Heart right ventricle (tissue), 16 donors: ENCODE measurements around the gene TMEM255B. TPM values are rescaled to one million over a fixed set of nuclear protein-coding genes. Genes with fewer than 3 reads are reported as not detected.
"Not testable (repeated sequence)": the region's sequence is repeated elsewhere in the genome, so short reads cannot be mapped to it uniquely, and the experiment has no call there.

ENCODE experiments used
- ATAC-seq, 8 donors: fragments of 200-7000 bp; cut with Tn5 transposase; one replicate each; pipeline ENCODE4 v1.9.1; 2020; ENCODE audit warnings: mild to moderate bottlenecking in 8 of 8, moderate library complexity in 8 of 8, moderate number of reproducible peaks in 1 of 8
- DNase-seq, 2 donors: peaks; one replicate each; pipeline ENCODE4 v3.0.0-alpha.2; 2020
- H3K27ac ChIP-seq, 10 donors: fragments of 200-600 bp; sonication (generic) in 2 of 10; one replicate each; pipeline versions ENCODE4 v1.5.0 to v1.8.0; 2020 to 2022; ENCODE audit warnings: mild to moderate bottlenecking in 3 of 10
- H3K27me3 ChIP-seq, 7 donors: fragments of 200-600 bp; one replicate each; pipeline ENCODE4 v1.8.0; 2021 to 2022; ENCODE audit warnings: mild to moderate bottlenecking in 2 of 7
- H3K36me3 ChIP-seq, 9 donors: fragments of 200-600 bp; sonication (generic) in 1 of 9; one replicate each; pipeline versions ENCODE4 v1.5.0 to v1.8.0; 2020 to 2022; ENCODE audit warnings: mild to moderate bottlenecking in 2 of 9
- H3K4me1 ChIP-seq, 9 donors: fragments of 200-600 bp; sonication (generic) in 1 of 9; one replicate each; pipeline versions ENCODE4 v1.5.0 to v1.8.0; 2020 to 2022; ENCODE audit warnings: mild to moderate bottlenecking in 4 of 9
- H3K4me3 ChIP-seq, 10 donors: fragments of 200-600 bp; sonication (generic) in 2 of 10; one replicate each; pipeline versions ENCODE4 v1.5.0 to v1.8.0; 2020 to 2022; ENCODE audit warnings: mild to moderate bottlenecking in 7 of 10, moderate library complexity in 2 of 10
- H3K9me3 ChIP-seq, 11 donors: fragments of 200-600 bp in 10 of 11; sonication (generic) in 2 of 11; one replicate each; pipeline versions ENCODE4 v1.5.0 to v1.8.0; 2013 to 2022; ENCODE audit warnings: mild to moderate bottlenecking in 2 of 11, control low read depth in 1 of 11, moderate library complexity in 1 of 11
- WGBS, 2 donors: extraction: QIAGEN DNeasy Blood & Tissue Kit; methylation state at CpG; one replicate each; pipeline ENCODE4 v1.1.7; 2013; ENCODE audit warnings: inconsistent platforms in 1 of 2; 5-methylcytosine and 5-hydroxymethylcytosine counted together
- intact Hi-C, 10 donors: fragments of 100-400 bp; cut with DNase I; formaldehyde crosslinking; loops; one replicate each; pipeline versions ENCODE4 v1.11.1 to v1.14.2; 2022
- polyA plus RNA-seq, 2 donors: library from polyadenylated mRNA; stranded (reverse); fragments of 200-250 nt; gene quantifications; one replicate each; pipeline ENCODE4 v1.2.3, GENCODE V29; 2013
- total RNA-seq, 10 donors: library from RNA; stranded (reverse); fragmentation: NEBNext Ultra II Directional in 3 of 10; extraction: Animal tissue kit (Norgen Biotek cat#: 25700) in 3 of 10; gene quantifications; one replicate each; pipeline versions ENCODE4 v1.2.1 to v1.2.4, GENCODE V29; 2021 to 2023
- TF ChIP-seq, protein P1 (sequence below), 9 donors: fragments of 200-600 bp; sonication (generic) in 2 of 9; IDR thresholded peaks; one replicate each; pipeline versions ENCODE4 v1.5.0 to v1.8.0; 2021 to 2022; ENCODE audit warnings: antibody characterized with exemption in 9 of 9, mild to moderate bottlenecking in 5 of 9, moderate library complexity in 1 of 9
- donor health status: Arrhythmogenic right ventricular cardiomyopathy.
- donor health status: ischemic (EF 13 %, LVEDD 7.1; RV severe dilation, severe dysfunction).
- donor health status: healthy with polysubstance abuse.
- donor health status: DM: no; HTN: yes; CAD: no.
- donor health status: DM: no; HTN: no; CAD: no.
- donor health status: ischemic (EF 25% LVEDD 6.9; RV normal size, moderate dysfunction).
- donor health status: ischemic (EF 25% LVEDD 5.7; RV mildly dilated, moderate dysfunction).
- donor health status: healthy.
- donor health status: DM: yes; HTN: yes; CAD: no.
- donor health status: Ischemic cardiomyopathy.
- donor health status: ischemic (EF 35%, LVEDD 5.7; RV mildly dilated, moderate dysfunction).
- donor health status: nonischemic (EF 11% LVEDD 7.7; RV severe dilation, severe dysfunction).
- donor health status: DM: yes; HTN: yes; CAD: no.
- donor health status: PGD.
- donor health status: ischemic (EF 29% LVEDD 5.4; RV normal size, mild dysfunction).
- donor health status: nonischemic (EF 23%, LVEDD 6.1; RV moderate dilation, normal function).

The TMEM255B gene
- total and polyA plus RNA-seq, 12 donors: 2.4 to 12.9 (median 6.3) TPM

DNA sequence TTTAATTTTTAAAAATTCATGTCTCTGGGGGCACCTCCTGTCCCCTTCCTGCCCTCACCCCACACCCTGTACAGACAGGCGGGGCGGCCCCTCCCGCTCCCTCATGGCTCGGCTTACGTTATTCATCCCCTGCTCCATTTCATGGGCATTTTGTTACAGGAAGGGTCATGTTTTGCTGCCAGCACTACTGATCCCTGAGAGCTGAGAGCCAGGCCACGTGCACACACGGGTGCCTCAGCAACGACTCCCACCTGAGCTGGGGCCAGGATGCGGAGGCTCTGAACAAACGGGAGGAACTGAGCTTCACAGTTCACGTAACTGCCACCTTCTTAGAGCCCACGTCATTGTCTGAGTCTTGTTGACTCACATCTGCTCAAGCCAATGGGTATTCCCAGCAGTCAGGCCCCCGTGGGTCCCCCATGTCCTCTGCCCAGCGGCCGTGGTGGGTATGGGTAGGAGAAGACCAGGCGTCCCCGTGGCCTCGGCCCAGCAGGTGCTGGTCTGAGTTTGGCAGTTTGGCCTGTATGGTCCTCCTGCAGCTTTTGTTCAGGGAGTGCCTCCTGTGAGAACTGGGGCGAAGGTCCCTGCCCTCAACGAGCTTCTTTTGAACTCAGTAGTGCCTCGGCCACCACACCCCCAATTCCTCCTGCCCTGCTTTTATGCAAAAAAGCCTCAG, 16.4 kb upstream of the TMEM255B start:
- Histone ChIP-seq H3K4me3 (no peak overlapping the region), H3K27ac (no peak overlapping the region), H3K27me3 (peaks cover 0 to 39% (median 11%) of the 10 kb centered on the region in 7 donors), H3K9me3 (no peaks in the 10 kb centered on the region), H3K4me1 (peaks cover 0 to 12% (median 0%) of the 10 kb centered on the region in 9 donors), H3K36me3 (no peaks in the 10 kb centered on the region)
- TF ChIP-seq, protein P1, sequence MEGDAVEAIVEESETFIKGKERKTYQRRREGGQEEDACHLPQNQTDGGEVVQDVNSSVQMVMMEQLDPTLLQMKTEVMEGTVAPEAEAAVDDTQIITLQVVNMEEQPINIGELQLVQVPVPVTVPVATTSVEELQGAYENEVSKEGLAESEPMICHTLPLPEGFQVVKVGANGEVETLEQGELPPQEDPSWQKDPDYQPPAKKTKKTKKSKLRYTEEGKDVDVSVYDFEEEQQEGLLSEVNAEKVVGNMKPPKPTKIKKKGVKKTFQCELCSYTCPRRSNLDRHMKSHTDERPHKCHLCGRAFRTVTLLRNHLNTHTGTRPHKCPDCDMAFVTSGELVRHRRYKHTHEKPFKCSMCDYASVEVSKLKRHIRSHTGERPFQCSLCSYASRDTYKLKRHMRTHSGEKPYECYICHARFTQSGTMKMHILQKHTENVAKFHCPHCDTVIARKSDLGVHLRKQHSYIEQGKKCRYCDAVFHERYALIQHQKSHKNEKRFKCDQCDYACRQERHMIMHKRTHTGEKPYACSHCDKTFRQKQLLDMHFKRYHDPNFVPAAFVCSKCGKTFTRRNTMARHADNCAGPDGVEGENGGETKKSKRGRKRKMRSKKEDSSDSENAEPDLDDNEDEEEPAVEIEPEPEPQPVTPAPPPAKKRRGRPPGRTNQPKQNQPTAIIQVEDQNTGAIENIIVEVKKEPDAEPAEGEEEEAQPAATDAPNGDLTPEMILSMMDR (IDR thresholded peaks at IDR 0.05): no peak
- ATAC-seq: no peak
- no peak for DNase-seq
- intact Hi-C loops: no loop called here
- WGBS, 2 donors: 80 to 86% methylated on average over 21 of the region's 21 CpGs

DNA sequence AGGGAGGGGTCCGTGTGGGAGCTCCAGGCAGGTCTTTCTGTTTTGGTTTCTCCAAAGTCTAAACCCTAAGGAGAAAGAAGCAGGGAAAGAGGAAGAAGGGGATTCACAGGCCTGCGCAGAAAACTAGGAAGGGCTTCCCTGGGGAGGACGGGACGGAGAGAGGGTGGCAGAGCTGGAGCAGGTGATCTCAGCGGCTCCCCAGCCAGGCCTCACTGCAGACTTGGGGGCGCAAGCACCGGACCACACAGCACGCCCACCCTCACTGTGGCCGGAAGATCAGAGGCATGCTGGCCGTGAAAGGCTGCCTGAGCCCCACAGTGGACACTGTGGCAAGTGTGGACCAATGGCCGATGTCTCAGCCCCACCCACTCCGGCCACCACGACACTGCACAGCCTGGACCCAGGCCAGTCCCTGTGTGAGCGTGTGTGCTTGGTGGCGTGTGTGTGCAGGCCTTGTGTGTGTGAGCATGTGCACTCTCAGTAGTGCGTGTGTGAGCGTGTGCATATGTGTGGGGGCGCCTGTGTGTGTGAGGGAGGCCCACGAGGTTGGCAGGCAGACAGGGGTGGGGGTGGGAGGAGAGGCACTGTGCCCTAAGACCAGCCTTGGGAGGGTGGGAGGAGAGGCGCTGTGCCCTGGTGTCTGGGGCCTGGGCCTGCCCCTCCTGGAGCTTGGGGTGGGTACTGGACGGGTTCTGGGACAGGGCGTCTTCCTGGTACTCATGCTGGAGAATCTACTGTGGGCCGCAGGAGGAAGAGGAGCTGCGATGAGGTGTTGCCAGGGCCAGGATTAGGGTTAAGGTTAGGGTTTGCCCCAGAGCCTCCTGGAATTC, 15.4 kb upstream of the TMEM255B start:
- TF ChIP-seq, protein P1 (IDR thresholded peaks at IDR 0.05): no peak
- ATAC-seq (no peak), DNase-seq (no peak)
- no peaks in the 10 kb centered on the region for H3K9me3 ChIP-seq
- H3K27me3 ChIP-seq: peaks cover 0 to 31% (median 11%) of the 10 kb centered on the region in 7 donors
- 87 to 91% methylated on average over 22 to 24 of the region's 24 CpGs for WGBS, 2 donors
- peaks cover 0 to 12% (median 0%) of the 10 kb centered on the region in 9 donors for H3K4me1 ChIP-seq
- no peak overlapping the region for H3K27ac ChIP-seq
- H3K4me3 ChIP-seq: no peak overlapping the region
- intact Hi-C loops: no loop called here
- H3K36me3 ChIP-seq: no peaks in the 10 kb centered on the region

DNA sequence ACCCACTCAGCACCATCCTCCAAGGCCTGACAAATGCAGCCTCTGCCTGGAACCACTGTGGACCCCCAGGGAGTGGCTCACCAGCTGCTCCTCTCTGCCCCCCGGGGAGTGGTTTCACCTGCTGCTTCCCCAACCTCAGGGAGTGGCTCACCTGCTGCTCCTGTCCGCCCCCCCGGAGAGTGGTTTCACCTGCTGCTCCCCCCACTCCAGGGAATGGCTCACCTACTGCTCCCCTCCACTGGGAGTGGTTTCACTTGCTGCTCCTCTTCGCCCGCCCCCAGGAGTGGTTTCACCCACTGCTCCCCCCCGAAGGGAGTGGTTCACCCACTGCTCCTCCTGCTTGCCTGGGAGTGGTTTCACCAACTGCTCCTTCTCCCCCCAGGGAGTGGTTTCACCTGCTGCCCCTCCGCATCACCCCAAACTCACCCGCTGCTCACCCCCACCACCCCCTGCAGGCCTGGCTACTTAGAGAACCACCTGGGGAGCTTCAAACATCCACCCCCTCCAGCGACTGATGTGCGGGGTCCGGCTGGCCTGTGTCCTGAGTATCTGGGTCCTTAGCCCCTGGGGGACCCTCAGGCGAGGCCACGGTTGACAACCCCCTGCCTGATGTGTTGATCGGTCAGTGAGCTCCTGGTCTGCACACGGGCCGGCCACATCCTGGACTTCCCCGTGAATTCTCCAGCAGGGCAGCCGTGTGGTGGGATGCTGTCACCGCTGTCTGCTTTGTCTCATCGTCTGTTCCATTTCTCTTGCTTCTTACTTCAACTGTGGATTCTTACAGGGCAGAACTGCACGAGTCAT, 14.6 kb upstream of the TMEM255B start:
- TF ChIP-seq, protein P1 (IDR thresholded peaks at IDR 0.05): no peak
- no peaks in the 10 kb centered on the region for H3K36me3 ChIP-seq
- 79 to 81% methylated on average over 21 of the region's 21 CpGs for WGBS, 2 donors
- no peak for DNase-seq
- peaks cover 0 to 12% (median 0%) of the 10 kb centered on the region in 9 donors for H3K4me1 ChIP-seq
- H3K27me3 ChIP-seq: peaks cover 0 to 23% (median 11%) of the 10 kb centered on the region in 7 donors
- H3K4me3 ChIP-seq: no peak overlapping the region
- no peak for ATAC-seq
- H3K27ac ChIP-seq: no peak overlapping the region
- intact Hi-C loops: no loop called here
- H3K9me3 ChIP-seq: no peaks in the 10 kb centered on the region

DNA sequence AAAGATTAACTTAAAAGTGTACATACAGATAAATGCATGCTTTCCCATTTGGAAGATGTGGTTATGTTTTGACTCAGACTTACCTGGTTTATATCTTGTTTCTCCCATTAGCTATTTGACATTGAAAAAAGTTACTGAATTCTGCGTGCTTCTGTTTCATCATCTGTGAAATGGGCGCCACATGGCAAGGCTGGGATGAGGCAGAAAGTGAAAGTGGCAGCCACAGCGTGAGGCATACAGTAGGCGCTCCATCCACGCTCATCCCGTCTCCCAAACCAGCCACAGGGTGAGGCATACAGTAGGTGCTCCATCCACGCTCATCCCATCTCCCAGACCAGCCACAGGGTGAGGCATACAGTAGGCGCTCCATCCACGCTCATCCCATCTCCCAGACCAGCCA, 14.0 kb upstream of the TMEM255B start:
- H3K4me1 ChIP-seq: peaks cover 0 to 12% (median 0%) of the 10 kb centered on the region in 9 donors
- no peak overlapping the region for H3K27ac ChIP-seq
- no peak overlapping the region for H3K4me3 ChIP-seq
- peaks cover 0 to 16% (median 9%) of the 10 kb centered on the region in 7 donors for H3K27me3 ChIP-seq
- H3K36me3 ChIP-seq: no peaks in the 10 kb centered on the region
- no peaks in the 10 kb centered on the region for H3K9me3 ChIP-seq
- no peak for DNase-seq
- ATAC-seq: no peak
- TF ChIP-seq, protein P1 (IDR thresholded peaks at IDR 0.05): no peak
- intact Hi-C loops: no loop called here
- 95 to 96% methylated on average over 7 to 9 of the region's 9 CpGs for WGBS, 2 donors

DNA sequence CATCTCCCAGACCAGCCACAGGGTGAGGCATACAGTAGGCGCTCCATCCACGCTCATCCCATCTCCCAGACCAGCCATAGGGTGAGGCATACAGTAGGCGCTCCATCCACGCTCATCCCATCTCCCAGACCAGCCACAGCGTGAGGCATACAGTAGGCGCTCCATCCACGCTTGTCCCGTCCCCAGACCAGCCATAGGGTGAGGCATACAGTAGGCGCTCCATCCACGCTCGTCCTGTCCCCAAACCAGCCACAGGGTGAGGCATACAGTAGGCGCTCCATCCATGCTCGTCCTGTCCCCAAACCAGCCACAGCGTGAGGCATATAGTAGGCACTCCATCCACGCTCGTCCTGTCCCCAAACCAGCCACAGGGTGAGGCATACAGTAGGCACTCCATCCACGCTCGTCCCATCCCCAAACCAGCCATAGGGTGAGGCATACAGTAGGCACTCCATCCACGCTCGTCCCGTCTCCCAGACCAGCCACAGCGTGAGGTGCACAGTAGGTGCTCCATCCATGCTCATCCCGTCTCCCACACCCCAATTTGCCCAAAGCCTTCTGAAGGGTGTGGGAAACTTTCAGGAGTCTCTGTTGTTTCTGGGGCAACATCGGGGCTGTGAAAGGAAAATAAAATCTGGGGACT, 13.4 kb upstream of the TMEM255B start:
- H3K9me3 ChIP-seq, DNase-seq, H3K36me3 ChIP-seq, ATAC-seq, H3K4me3 ChIP-seq, H3K27ac ChIP-seq, intact Hi-C loops: not testable (repeated sequence)
- Histone ChIP-seq H3K27me3 (peaks cover 0 to 11% (median 6%) of the 10 kb centered on the region in 7 donors), H3K4me1 (peaks cover 0 to 12% (median 0%) of the 10 kb centered on the region in 9 donors)
- 91 to 93% methylated on average over 22 to 23 of the region's 24 CpGs for WGBS, 2 donors
